BJ (cell line): ENCODE results near the gene ADGRV1. TPM values are rescaled to one million over a fixed set of nuclear protein-coding genes. Genes with fewer than 3 reads are reported as not detected.
"Not testable (repeated sequence)": the region's sequence is repeated elsewhere in the genome, so short reads cannot be mapped to it uniquely, and the experiment has no call there.

Experiments
- CTCF ChIA-PET: fragments of 350-600 bp; formaldehyde crosslinking; extraction: SDS; loops from one replicate; lab custom pipeline; 2021; ENCODE audit warnings: antibody characterized with exemption, inconsistent platforms; lab: Yijun Ruan, JAX
- POLR2A ChIA-PET: fragments of 300-600 bp; sonication (Branson Sonifier 250); formaldehyde crosslinking; extraction: SDS; loops from one replicate; lab custom pipeline; 2021; ENCODE audit warnings: antibody characterized with exemption; lab: Charles Lee
- DNase-seq: peaks from one replicate; pipeline ENCODE4 v3.0.0-alpha.2; 2011; ENCODE audit warnings: low read depth
- H3K27me3 ChIP-seq: 2 replicates; pipeline ENCODE4 v1.6.0; 2011; ENCODE audit warnings: low read length; ENCODE audit not compliant: control insufficient read depth, insufficient read depth
- H3K36me3 ChIP-seq: 2 replicates; pipeline ENCODE4 v1.5.1; 2011; ENCODE audit warnings: low read length; ENCODE audit not compliant: control insufficient read depth, insufficient read depth
- H3K4me3 ChIP-seq: 2 replicates; pipeline ENCODE4 v1.5.1; 2011; ENCODE audit warnings: low read depth, mild to moderate bottlenecking, control low read depth, low read length
- CTCF ChIP-seq: IDR thresholded peaks from 2 replicates; pipeline ENCODE4 v1.5.1; 2011; ENCODE audit warnings: low read depth, mild to moderate bottlenecking, control low read depth, inconsistent platforms, low read length, moderate library complexity; ENCODE audit not compliant: insufficient read depth
- polyA plus RNA-seq: library from polyadenylated mRNA; depleted of rRNA; stranded (reverse); fragments of >200 nt; gene quantifications from 2 replicates; pipeline ENCODE4 v1.2.3, GENCODE V29; 2011

Gene ADGRV1
- polyA plus RNA-seq, 1 experiment = 0.15 TPM

- no peak overlapping the region for H3K4me3 ChIP-seq
- ChIA-PET CTCF (interaction anchor here (1.0 kb wide), 1 partner anchor 19 kb away, joined by 3 read pairs; no protein-coding TSS in a partner anchor), POLR2A (no interaction called here)
These were observed 451.5 kb downstream of the ADGRV1 start for GRCh38 chr5:91010090-91010489.

GRCh38 chr5:91011029-91011428 is 452.4 kb downstream of the ADGRV1 start:
- Histone ChIP-seq H3K4me3 (no peak overlapping the region), H3K36me3 (no peaks in the 10 kb centered on the region), H3K27me3 (no peaks in the 10 kb centered on the region)
- DNase-seq = no peak
- CTCF ChIA-PET = no interaction called here
- POLR2A ChIA-PET = no interaction called here
- no peak for TF ChIP-seq CTCF

More at GRCh38 chr5:91010090-91010489, 451.5 kb downstream of the ADGRV1 start:
- Histone ChIP-seq H3K36me3 (no peaks in the 10 kb centered on the region), H3K27me3 (no peaks in the 10 kb centered on the region)
- no peak for DNase-seq
- TF ChIP-seq CTCF = no peak

GRCh38 chr5:91012867-91013266 is 454.3 kb downstream of the ADGRV1 start:
- ChIA-PET POLR2A (interaction anchor here (0.6 kb wide), 1 partner anchor 8 kb away, joined by 4 read pairs; no protein-coding TSS in a partner anchor), CTCF (interaction anchor here (0.6 kb wide), 1 partner anchor 1236 kb away, joined by 5 read pairs; no protein-coding TSS in a partner anchor)
- H3K27me3 ChIP-seq, H3K36me3 ChIP-seq, H3K4me3 ChIP-seq, DNase-seq: not testable (repeated sequence)

- no peaks in the 10 kb centered on the region for H3K36me3 ChIP-seq
- no peak for TF ChIP-seq CTCF
- no peak overlapping the region for H3K4me3 ChIP-seq
- ChIA-PET POLR2A (no interaction called here), CTCF (no interaction called here)
- no peaks in the 10 kb centered on the region for H3K27me3 ChIP-seq
- DNase-seq = no peak
These were observed 457.7 kb downstream of the ADGRV1 start for GRCh38 chr5:91016322-91016721.

GRCh38 chr5:91016954-91017700 is 458.5 kb downstream of the ADGRV1 start:
- Histone ChIP-seq H3K27me3 (no peaks in the 10 kb centered on the region), H3K36me3 (no peaks in the 10 kb centered on the region), H3K4me3 (no peak overlapping the region)
- DNase-seq = no peak
- TF ChIP-seq CTCF = no peak
- POLR2A ChIA-PET = no interaction called here
- CTCF ChIA-PET = no interaction called here
